Left lung (tissue), 10 donors: ENCODE measurements around the gene PPP2R2C. TPM values are rescaled to one million over a fixed set of nuclear protein-coding genes. Genes with fewer than 3 reads are reported as not detected.

Experiments
- ATAC-seq: fragments of 200-7000 bp; cut with Tn5 transposase; one replicate; pipeline ENCODE4 v1.9.1; 2020; ENCODE audit warnings: moderate library complexity
- DNase-seq, 4 donors: peaks; one replicate each; pipeline ENCODE4 v3.0.0-alpha.2; 2013 to 2020
- H3K27ac ChIP-seq, 2 donors: fragments of 200-600 bp; sonication (generic) in 1 of 2; one replicate each; pipeline versions ENCODE4 v1.5.0 to v1.8.0; 2020 to 2021
- H3K27me3 ChIP-seq, 2 donors: fragments of 200-600 bp; sonication (generic) in 1 of 2; one replicate each; pipeline versions ENCODE4 v1.5.0 to v1.8.0; 2020 to 2021
- H3K36me3 ChIP-seq, 2 donors: fragments of 200-600 bp; sonication (generic) in 1 of 2; one replicate each; pipeline versions ENCODE4 v1.5.0 to v1.8.0; 2020 to 2021
- H3K4me1 ChIP-seq, 2 donors: fragments of 200-600 bp; one replicate each; pipeline ENCODE4 v1.8.0; 2021
- H3K4me3 ChIP-seq, 2 donors: fragments of 200-600 bp; sonication (generic) in 1 of 2; one replicate each; pipeline versions ENCODE4 v1.5.0 to v1.8.0; 2020 to 2021; ENCODE audit warnings: mild to moderate bottlenecking in 1 of 2
- H3K9me3 ChIP-seq, 2 donors: fragments of 200-600 bp; sonication (generic) in 1 of 2; one replicate each; pipeline versions ENCODE4 v1.5.0 to v1.8.0; 2020 to 2021
- CTCF ChIP-seq, 2 donors: fragments of 200-600 bp; sonication (generic) in 1 of 2; IDR thresholded peaks; one replicate each; pipeline versions ENCODE4 v1.5.0 to v1.8.0; 2021; ENCODE audit warnings: antibody characterized with exemption in 2 of 2
- intact Hi-C, 2 donors: fragments of 100-400 bp; cut with DNase I; formaldehyde crosslinking; loops; one replicate each; pipeline versions ENCODE4 v1.11.2 to v1.14.2; 2022
- polyA plus RNA-seq, 6 donors: library from polyadenylated mRNA; unstranded; fragments of 120-200 nt; gene quantifications; one replicate each; pipeline ENCODE4 v1.2.1, GENCODE V29; 2013; ENCODE audit not compliant: insufficient read length in 6 of 6
- total RNA-seq, 2 donors: library from RNA; stranded (reverse); fragmentation: NEBNext Ultra II Directional; extraction: Animal tissue kit (Norgen Biotek cat#: 25700); gene quantifications; one replicate each; pipeline ENCODE4 v1.2.1, GENCODE V29; 2021
- donor health status: DM: no; HTN: yes; CAD: no.
- donor health status: DM: no; HTN: no; CAD: no.

PPP2R2C gene
- total and polyA plus RNA-seq, 8 donors: 0.29 to 0.50 (median 0.43) TPM; not detected in 1

- H3K4me1 ChIP-seq: peaks cover 0 to 10% of the 10 kb centered on the region in 2 donors
- intact Hi-C loops: no loop called here
- DNase-seq (no peak), ATAC-seq (no peak)
- TF ChIP-seq CTCF (IDR thresholded peaks at IDR 0.05): no peak
- H3K27ac ChIP-seq: no peak overlapping the region
- H3K27me3 ChIP-seq: peaks cover 30 to 90% of the 10 kb centered on the region in 2 donors
- peak overlapping the region in 1 of 2 donors; percentile 17 for H3K4me3 ChIP-seq
- no peaks in the 10 kb centered on the region for H3K36me3 ChIP-seq
- H3K9me3 ChIP-seq: no peaks in the 10 kb centered on the region
These were observed 2.4 kb downstream of the PPP2R2C start for GRCh38 chr4:6469898-6470501.

- peaks cover 0 to 10% of the 10 kb centered on the region in 2 donors for H3K4me1 ChIP-seq
- intact Hi-C loops: no loop called here
- ATAC-seq (no peak), DNase-seq (no peak)
- peaks cover 30 to 89% of the 10 kb centered on the region in 2 donors for H3K27me3 ChIP-seq
- no peaks in the 10 kb centered on the region for H3K9me3 ChIP-seq
- H3K27ac ChIP-seq: no peak overlapping the region
- no peak for TF ChIP-seq CTCF (IDR thresholded peaks at IDR 0.05)
- H3K36me3 ChIP-seq: no peaks in the 10 kb centered on the region
- H3K4me3 ChIP-seq: no peak overlapping the region
These were observed 3.3 kb downstream of the PPP2R2C start for GRCh38 chr4:6469144-6469543.

GRCh38 chr4:6468376-6468775 is 4.0 kb downstream of the PPP2R2C start:
- H3K4me1 ChIP-seq: peaks cover 0 to 10% of the 10 kb centered on the region in 2 donors
- DNase-seq (no peak), ATAC-seq (no peak)
- H3K36me3 ChIP-seq: no peaks in the 10 kb centered on the region
- H3K27me3 ChIP-seq: peaks cover 30 to 89% of the 10 kb centered on the region in 2 donors
- no peak overlapping the region for H3K27ac ChIP-seq
- H3K9me3 ChIP-seq: no peaks in the 10 kb centered on the region
- no peak for TF ChIP-seq CTCF (IDR thresholded peaks at IDR 0.05)
- no peak overlapping the region for H3K4me3 ChIP-seq
- intact Hi-C loops: no loop called here

- no peak for TF ChIP-seq CTCF (IDR thresholded peaks at IDR 0.05)
- no peak overlapping the region for H3K4me3 ChIP-seq
- ATAC-seq: no peak
- no peak for DNase-seq
- H3K36me3 ChIP-seq: no peaks in the 10 kb centered on the region
- intact Hi-C loops: no loop called here
- H3K27ac ChIP-seq: no peak overlapping the region
- H3K9me3 ChIP-seq: no peaks in the 10 kb centered on the region
- H3K27me3 ChIP-seq: peaks cover 25 to 88% of the 10 kb centered on the region in 2 donors
- peaks cover 0 to 10% of the 10 kb centered on the region in 2 donors for H3K4me1 ChIP-seq
These were observed 4.8 kb downstream of the PPP2R2C start for GRCh38 chr4:6467600-6467999.

GRCh38 chr4:6466756-6467381 is 5.5 kb downstream of the PPP2R2C start:
- Histone ChIP-seq H3K27me3 (peaks cover 25 to 86% of the 10 kb centered on the region in 2 donors), H3K4me3 (no peak overlapping the region), H3K4me1 (peaks cover 0 to 10% of the 10 kb centered on the region in 2 donors), H3K36me3 (no peaks in the 10 kb centered on the region), H3K9me3 (no peaks in the 10 kb centered on the region), H3K27ac (no peak overlapping the region)
- DNase-seq (no peak), ATAC-seq (no peak)
- no peak for TF ChIP-seq CTCF (IDR thresholded peaks at IDR 0.05)
- intact Hi-C loops: no loop called here
